A673 (cell line): ENCODE data around the gene CLEC20A.

Experiments
- CTCF ChIP-seq: fragments of 300-800, 200-600 bp; sonication (generic); conservative IDR thresholded peaks from 2 replicates; pipeline ENCODE4 v1.5.1; 2017; ENCODE audit warnings: low read depth, mild to moderate bottlenecking, antibody characterized with exemption, low read length, moderate library complexity, mixed read lengths
- EZH2 ChIP-seq: fragments of 200-600 bp; sonication (generic); IDR thresholded peaks from 2 replicates; pipeline ENCODE4 v1.6.1; 2017; ENCODE audit warnings: borderline replicate concordance, low read depth, mild to moderate bottlenecking, mixed read lengths, antibody characterized with exemption, low read length; ENCODE audit not compliant: poor library complexity, severe bottlenecking

- TF ChIP-seq CTCF (no peak), EZH2 (no peak)
These were observed 24.0 kb upstream of the CLEC20A start for GRCh38 chr1:178520803-178521202.
